ENCODE measurements around the gene EVPLL. TPM values are rescaled to one million over a fixed set of nuclear protein-coding genes. Genes with fewer than 3 reads are reported as not detected.
A peak's percentile ranks its signal among the peaks of the same experiment; 100 is the strongest.
"Not testable (repeated sequence)": the region's sequence is repeated elsewhere in the genome, so short reads cannot be mapped to it uniquely, and the experiment has no call there.

Gene EVPLL
- total RNA-seq, 1 donor from 2014 or later = not detected

GRCh38 chr17:18401872-18402590, 24.5 kb downstream of the EVPLL start:
- H3K4me1 ChIP-seq; intact Hi-C loops (cut with DNase I); DNase-seq (ENCODE audit: low spot score in 2 of 2); H3K27ac ChIP-seq; H3K9me3 ChIP-seq; H3K36me3 ChIP-seq; H3K4me3 ChIP-seq; H3K27me3 ChIP-seq: not testable (repeated sequence)

DNA sequence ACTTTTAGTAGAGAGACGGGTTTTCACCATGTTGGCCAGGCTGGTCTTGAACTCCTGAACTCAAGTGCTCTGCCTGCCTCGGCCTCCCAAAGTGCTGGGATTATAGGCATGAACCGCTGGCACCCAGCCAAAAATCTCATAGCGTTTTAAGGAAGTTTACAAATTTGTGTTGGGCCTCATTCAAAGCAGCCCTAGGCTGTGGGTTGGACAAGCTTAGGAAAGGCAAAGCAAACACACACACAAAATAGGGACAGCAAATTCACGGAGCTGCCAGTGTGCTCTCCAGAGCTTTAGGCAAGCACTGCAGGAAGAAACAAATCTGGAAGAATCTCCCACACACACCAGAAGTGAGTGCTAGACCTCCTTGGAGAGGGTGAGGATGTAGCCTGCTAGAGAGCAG, 25.6 kb downstream of the EVPLL start:
- intact Hi-C loops (cut with DNase I); H3K27me3 ChIP-seq; DNase-seq (ENCODE audit: low spot score in 2 of 2); H3K9me3 ChIP-seq; H3K27ac ChIP-seq; H3K36me3 ChIP-seq; H3K4me1 ChIP-seq; H3K4me3 ChIP-seq: not testable (repeated sequence)

DNA sequence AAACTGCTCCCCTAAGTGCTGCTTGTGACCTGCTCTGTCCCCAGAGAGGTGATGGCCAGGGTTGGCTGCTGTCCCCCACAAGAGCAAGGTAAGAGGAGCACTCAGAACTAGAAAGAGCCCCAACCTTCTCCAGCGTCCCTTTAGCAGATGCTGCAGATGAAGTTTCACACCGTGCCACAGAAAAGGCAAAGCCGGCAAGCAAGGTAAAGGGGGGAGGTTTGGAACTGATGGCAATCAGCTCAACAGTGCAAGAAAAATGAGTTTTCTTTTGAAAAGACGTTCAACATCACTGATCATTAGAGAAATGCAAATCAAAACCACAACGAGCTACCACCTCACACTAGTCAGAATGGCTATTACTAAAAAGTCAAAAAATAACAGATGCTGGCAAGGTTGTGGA, 26.0 kb downstream of the EVPLL start:
- H3K9me3 ChIP-seq; H3K27ac ChIP-seq; H3K4me1 ChIP-seq; DNase-seq (ENCODE audit: low spot score in 2 of 2); intact Hi-C loops (cut with DNase I); H3K36me3 ChIP-seq; H3K27me3 ChIP-seq; H3K4me3 ChIP-seq: not testable (repeated sequence)

DNA sequence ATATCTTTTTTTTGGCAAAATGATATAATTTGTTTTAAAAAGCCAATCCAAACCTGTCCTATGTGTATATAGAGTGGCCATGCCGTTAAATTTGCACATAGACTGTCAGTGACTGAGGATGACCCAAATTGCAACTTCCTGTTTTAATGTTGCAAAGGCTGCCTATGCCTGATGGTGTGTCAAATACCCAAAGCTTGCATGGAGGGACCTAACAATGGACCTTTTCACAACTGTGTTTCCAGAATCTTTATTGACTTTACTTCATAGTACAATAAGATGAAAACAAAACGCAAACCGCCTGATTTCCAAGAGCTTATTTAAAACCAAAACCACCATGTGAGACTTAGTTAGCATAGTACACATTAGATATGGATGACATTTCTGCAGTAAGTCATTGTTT, 31.3 kb downstream of the EVPLL start:
- H3K27ac ChIP-seq; H3K4me1 ChIP-seq; DNase-seq (ENCODE audit: low spot score in 2 of 2); H3K36me3 ChIP-seq; H3K27me3 ChIP-seq; intact Hi-C loops (cut with DNase I); H3K9me3 ChIP-seq; H3K4me3 ChIP-seq: not testable (repeated sequence)

- DNase-seq (ENCODE audit: low spot score in 2 of 2); intact Hi-C loops (cut with DNase I); H3K27me3 ChIP-seq; H3K9me3 ChIP-seq; H3K4me1 ChIP-seq; H3K27ac ChIP-seq; H3K36me3 ChIP-seq; H3K4me3 ChIP-seq: not testable (repeated sequence)
These were observed 31.7 kb downstream of the EVPLL start for GRCh38 chr17:18409321-18409720.

GRCh38 chr17:18410736-18411135, 33.2 kb downstream of the EVPLL start:
- H3K36me3 ChIP-seq; H3K9me3 ChIP-seq; intact Hi-C loops (cut with DNase I); H3K27ac ChIP-seq; H3K27me3 ChIP-seq; H3K4me1 ChIP-seq; DNase-seq (ENCODE audit: low spot score in 2 of 2): not testable (repeated sequence)
- peak overlapping the region; percentile 27 to 65 for H3K4me3 ChIP-seq

DNA sequence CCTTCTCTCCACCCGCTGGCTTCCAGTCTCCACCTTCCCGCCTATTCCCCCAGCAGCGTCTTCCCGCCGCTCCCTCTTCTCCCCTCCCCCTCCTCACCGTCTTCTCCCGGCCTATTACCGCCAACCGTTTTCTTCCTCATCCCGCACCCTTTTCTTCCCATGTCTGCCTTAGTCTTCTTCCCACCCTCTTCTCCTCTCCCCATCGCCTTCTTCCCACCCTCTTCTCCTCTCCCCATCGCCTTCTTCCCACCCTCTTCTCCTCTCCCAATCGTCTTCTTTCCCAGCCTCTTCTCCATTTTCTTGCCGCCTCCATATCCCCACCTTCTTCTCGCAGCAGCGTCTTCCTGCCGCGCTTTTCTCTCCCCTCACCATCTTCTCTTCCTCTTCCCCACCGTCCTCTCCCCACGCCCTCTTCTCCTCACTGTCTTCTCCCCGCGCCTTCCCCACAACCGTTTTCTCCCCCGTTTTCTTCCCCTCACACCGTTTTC, 33.8 kb downstream of the EVPLL start:
- H3K27me3 ChIP-seq; H3K9me3 ChIP-seq; H3K27ac ChIP-seq; H3K4me1 ChIP-seq; H3K36me3 ChIP-seq; DNase-seq (ENCODE audit: low spot score in 2 of 2); intact Hi-C loops (cut with DNase I): not testable (repeated sequence)
- H3K4me3 ChIP-seq = peak overlapping the region; percentile 51 to 65

DNA sequence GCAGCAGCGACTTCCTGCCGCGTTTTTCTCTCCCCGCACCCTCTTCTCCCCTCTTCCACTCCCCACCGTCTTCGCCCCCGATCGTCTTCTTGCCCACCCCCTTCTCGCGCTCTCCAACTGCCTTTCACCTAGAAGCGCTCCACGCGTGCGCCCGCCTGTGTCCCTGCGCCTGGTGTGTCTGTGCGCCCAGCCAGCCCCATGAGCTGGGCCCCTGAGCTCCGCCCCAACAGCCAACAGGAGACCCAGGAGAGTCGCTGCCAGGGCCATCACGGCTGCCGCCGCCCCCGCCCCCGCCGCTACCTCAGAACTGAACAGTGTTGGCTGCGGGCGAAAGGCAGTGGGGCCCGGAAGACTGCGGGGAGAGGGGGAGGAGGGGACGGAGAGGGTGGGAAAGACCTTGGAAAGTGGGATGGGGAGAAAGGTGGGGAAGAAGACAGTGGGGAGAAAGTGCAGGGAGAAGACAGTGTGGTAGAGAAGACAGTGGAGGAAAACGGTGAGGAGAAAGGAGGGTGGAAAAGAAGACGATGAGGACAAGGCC, 34.5 kb downstream of the EVPLL start:
- H3K27me3 ChIP-seq; H3K27ac ChIP-seq; H3K9me3 ChIP-seq; H3K4me3 ChIP-seq; intact Hi-C loops (cut with DNase I); H3K36me3 ChIP-seq; H3K4me1 ChIP-seq; DNase-seq (ENCODE audit: low spot score in 2 of 2): not testable (repeated sequence)

DNA sequence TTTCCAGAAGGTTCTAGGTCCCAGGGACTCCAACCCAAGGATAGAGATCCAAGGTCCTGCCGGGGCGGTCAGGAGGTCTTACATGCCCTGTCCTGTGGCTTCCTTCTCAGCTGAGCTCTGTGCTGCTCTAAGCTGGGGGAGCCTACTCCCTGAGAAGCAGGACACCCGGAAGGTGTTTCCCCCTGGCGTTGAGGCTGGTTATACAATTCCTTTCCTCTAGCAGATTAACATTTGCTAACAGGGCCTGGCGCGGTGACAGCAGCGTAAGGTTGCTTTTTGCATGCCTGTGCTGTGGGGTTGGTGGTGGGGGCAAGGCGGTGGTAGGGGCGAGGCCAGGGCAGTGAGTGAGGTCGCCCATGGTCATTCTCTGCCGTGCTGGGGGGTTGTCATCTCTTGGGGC, 43.9 kb downstream of the EVPLL start:
- H3K4me3 ChIP-seq; H3K27me3 ChIP-seq; DNase-seq (ENCODE audit: low spot score in 2 of 2); intact Hi-C loops (cut with DNase I); H3K4me1 ChIP-seq; H3K9me3 ChIP-seq; H3K27ac ChIP-seq; H3K36me3 ChIP-seq: not testable (repeated sequence)

GRCh38 chr17:18422464-18422863, 44.9 kb downstream of the EVPLL start:
- H3K9me3 ChIP-seq; H3K27ac ChIP-seq; H3K4me3 ChIP-seq; intact Hi-C loops (cut with DNase I); DNase-seq (ENCODE audit: low spot score in 2 of 2); H3K27me3 ChIP-seq; H3K4me1 ChIP-seq; H3K36me3 ChIP-seq: not testable (repeated sequence)

GRCh38 chr17:18423015-18423414, 45.4 kb downstream of the EVPLL start:
- H3K4me3 ChIP-seq; H3K36me3 ChIP-seq; H3K27ac ChIP-seq; H3K9me3 ChIP-seq; DNase-seq (ENCODE audit: low spot score in 2 of 2); H3K4me1 ChIP-seq; H3K27me3 ChIP-seq; intact Hi-C loops (cut with DNase I): not testable (repeated sequence)

DNA sequence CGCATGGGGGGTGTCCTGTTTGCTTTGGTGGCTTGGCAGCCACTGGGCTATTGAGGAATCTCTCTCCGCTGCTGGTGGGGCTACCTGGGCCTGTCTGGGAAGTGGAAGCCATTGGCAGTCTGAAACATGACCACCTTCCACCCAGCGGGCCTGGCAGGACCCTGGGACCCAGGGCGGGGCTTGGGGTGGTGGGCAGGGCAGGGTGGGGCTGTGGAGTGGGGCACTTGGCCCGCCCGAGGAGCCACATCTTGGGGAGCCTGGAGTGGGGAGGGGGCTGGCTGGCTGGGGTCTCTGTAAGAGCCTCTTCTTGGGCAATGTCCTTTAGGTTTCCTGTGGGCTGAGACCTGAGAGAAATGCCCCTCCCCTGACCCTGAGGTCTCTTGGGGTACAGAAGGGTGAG, 48.0 kb downstream of the EVPLL start:
- DNase-seq (ENCODE audit: low spot score in 2 of 2); H3K9me3 ChIP-seq; intact Hi-C loops (cut with DNase I); H3K36me3 ChIP-seq; H3K27ac ChIP-seq; H3K27me3 ChIP-seq; H3K4me1 ChIP-seq; H3K4me3 ChIP-seq: not testable (repeated sequence)

- H3K36me3 ChIP-seq; H3K27ac ChIP-seq; H3K4me1 ChIP-seq; intact Hi-C loops (cut with DNase I); H3K4me3 ChIP-seq; H3K9me3 ChIP-seq; H3K27me3 ChIP-seq; DNase-seq (ENCODE audit: low spot score in 2 of 2): not testable (repeated sequence)
These were observed 49.1 kb downstream of the EVPLL start for GRCh38 chr17:18426639-18427038.

GRCh38 chr17:18432206-18432605, 54.6 kb downstream of the EVPLL start:
- H3K27ac ChIP-seq; H3K9me3 ChIP-seq; H3K4me1 ChIP-seq; intact Hi-C loops (cut with DNase I); H3K27me3 ChIP-seq; H3K36me3 ChIP-seq; H3K4me3 ChIP-seq; DNase-seq (ENCODE audit: low spot score in 2 of 2): not testable (repeated sequence)

All from ascending aorta (tissue), 2 donors.